Fibroblast of skin of left quadriceps (primary cell): ENCODE measurements around the gene PDK1.
A peak's percentile ranks its signal among the peaks of the same experiment; 100 is the strongest.
"Not testable (repeated sequence)": the region's sequence is repeated elsewhere in the genome, so short reads cannot be mapped to it uniquely, and the experiment has no call there.

Experiments used
- DNase-seq, 2 experiments: peaks; one replicate each; pipeline ENCODE4 v3.0.0-alpha.2; 2013; ENCODE audit warnings: low read depth in 2 of 2

PDK1 gene

GRCh38 chr2:172552547-172553291, 3.2 kb upstream of the PDK1 start:
- peak; percentile 62 to 69 for DNase-seq

- no peak for DNase-seq
Measured at GRCh38 chr2:172554352-172555271, 1.3 kb upstream of the PDK1 start.

DNA sequence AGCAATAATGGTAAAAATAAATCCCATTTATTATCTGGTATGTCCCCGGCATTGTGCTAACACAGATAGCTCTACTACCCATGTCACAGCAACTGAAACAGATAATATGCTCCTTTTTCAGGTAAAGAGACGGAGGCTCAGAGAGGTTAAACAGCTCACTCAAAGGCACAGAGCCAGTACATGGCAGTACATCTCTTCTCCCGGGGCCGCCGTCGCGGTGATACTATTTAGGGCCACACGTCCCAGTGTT, 693 bp upstream of the PDK1 start:
- no peak for DNase-seq

- DNase-seq: peak; percentile 10 to 19
Measured at GRCh38 chr2:172556284-172557033, 569 bp downstream of the PDK1 start.

GRCh38 chr2:172558372-172558771, 2.5 kb downstream of the PDK1 start:
- DNase-seq: no peak

DNA sequence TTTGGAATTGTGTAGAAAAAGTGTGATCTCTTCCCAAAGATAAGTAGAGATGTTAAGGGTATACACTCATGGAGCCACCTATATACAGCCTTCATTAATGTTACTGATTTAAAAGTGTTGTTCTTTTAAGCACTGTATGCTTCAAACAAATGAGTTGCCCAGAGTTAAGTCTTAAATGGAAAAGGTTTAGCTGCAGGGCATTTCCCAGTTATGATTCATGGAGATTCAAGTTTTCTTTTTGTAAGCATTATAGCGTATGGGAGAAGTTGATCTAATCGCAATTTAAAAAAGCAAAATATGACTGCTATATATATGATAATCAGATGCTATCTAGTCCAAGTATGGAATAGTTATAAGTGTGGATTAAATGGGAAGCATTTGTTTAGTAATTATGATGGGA, 4.8 kb downstream of the PDK1 start:
- no peak for DNase-seq

DNA sequence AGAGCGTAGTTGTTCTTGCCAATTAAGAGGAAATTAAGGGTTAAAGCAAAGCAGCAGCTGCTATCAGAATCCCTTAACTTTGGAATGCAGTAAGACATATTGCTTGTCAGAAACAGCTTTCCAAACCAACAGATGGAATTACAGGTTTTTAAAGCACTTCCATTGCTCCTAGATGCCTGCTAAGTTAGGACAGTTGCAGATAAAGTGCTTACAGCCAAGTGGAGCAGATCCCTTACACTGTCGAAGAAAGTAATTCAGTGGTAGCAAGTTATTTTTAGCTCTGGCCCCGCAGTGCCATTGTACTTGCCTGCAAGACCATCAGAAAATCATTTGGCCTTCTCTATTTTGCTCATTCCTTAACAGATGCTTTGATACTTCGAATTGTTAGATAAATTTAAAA, 5.4 kb downstream of the PDK1 start:
- DNase-seq: no peak

GRCh38 chr2:172562298-172562697, 6.4 kb downstream of the PDK1 start:
- no peak for DNase-seq

GRCh38 chr2:172564376-172564775, 8.5 kb downstream of the PDK1 start:
- DNase-seq: no peak

GRCh38 chr2:172571245-172571644, 15.4 kb downstream of the PDK1 start:
- DNase-seq: no peak

GRCh38 chr2:172572981-172573380, 17.1 kb downstream of the PDK1 start:
- no peak for DNase-seq

DNA sequence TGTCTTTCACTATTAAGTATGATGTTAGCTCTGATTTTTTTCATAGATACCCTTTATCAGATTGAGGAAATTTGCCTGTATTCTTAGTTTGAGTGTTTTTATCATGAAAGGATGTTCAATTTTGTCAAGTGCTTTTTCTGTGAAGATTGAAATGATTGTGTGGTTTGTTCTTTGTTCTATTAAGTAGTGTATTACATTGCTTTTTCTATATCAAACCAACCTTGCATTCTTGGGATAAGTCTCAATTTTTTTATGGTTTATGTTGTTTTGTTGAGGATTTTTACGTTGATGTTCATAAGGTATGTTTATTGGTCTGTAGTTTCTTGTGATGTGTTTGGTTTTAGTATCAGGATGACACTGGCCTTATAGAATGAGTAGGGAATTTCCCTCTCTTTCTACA, 19.1 kb downstream of the PDK1 start:
- no peak for DNase-seq

GRCh38 chr2:172578054-172578453, 22.2 kb downstream of the PDK1 start:
- no peak for DNase-seq

GRCh38 chr2:172578860-172579512, 23.1 kb downstream of the PDK1 start:
- no peak for DNase-seq

- DNase-seq: no peak
Measured at GRCh38 chr2:172580544-172580943, 24.7 kb downstream of the PDK1 start.

DNA sequence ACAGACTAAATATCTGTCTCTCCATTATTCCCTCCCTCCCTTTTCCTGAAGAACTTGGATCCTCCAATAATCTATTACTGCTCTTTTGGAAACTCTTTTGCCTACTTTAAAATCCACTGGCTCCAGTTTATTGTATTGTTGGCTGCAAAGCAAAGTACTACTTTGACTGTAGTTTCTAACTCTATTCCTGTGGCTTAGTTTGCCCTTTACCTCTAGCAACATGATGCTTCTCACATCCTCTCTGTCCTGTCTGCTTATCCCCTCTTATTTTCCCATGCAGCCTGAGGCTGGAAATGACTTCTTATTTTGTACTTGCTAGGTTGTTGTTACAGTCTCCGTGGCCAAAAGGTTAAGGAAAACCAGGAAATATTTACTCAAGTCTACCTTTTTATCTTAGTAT, 26.8 kb downstream of the PDK1 start:
- no peak for DNase-seq

- DNase-seq: no peak
Measured at GRCh38 chr2:172586245-172586891, 30.5 kb downstream of the PDK1 start.

DNA sequence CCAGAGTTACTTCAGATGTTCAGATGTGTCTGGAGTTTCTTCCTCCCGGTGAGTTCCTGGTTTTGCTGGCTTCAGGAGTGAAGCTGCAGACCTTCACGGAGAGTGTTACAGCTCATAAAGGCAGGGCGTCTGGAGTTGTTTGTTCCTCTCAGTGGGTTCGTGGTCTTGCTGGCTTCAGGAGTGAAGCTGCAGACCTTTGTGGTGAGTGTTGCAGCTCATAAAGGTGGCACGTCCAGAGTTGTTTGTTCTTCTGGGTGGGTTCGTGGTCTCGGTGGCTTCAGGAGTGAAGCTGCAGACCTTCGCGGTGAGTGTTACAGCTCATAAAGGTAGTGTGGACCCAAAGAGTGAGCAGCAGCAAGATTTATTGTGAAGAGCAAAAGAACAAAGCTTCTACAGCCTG, 31.3 kb downstream of the PDK1 start:
- DNase-seq: not testable (repeated sequence)

DNA sequence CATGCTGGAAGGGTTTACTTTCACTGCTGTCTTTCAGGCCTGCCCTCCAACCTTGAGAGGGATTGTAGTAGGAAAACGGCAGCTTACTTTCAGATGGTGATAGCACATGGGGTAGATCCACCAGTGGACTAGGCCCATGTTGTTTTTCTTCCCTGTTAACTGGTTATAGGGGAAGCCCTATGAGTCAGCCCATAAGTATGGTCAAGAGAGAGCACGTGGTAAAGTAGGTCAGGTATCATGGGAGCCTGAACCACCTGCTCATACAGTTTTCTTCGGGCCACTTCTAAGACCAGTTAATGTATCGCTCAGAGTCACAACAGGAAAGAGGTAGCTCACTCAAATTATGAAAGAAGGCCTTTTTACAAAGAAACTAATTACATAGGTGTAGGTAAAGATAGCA, 33.0 kb downstream of the PDK1 start:
- no peak for DNase-seq

GRCh38 chr2:172591386-172591785, 35.5 kb downstream of the PDK1 start:
- not testable (repeated sequence) for DNase-seq

GRCh38 chr2:172592190-172592589, 36.3 kb downstream of the PDK1 start:
- DNase-seq: not testable (repeated sequence)

DNA sequence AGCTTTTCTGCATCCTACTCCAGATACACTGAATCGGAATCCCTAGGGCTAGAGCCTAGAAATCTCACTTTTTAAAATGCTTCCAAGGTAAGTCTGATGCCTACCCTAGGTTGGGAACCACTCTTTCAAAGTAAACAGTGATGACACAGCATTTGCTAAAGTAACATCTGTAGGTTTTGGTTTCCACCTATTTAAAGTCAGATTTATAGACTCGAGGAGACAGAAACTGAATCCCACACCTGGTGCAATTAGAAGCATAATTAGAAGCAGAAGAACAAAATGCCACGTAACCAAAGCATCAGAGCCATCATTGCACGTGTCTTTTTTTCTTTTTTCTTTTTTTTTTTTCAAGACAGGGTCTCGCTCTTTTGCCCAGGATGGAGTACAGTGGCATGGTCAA, 40.9 kb downstream of the PDK1 start:
- DNase-seq: no peak
